Parathyroid adenoma (tissue), 2 donors: ENCODE data around the gene C20orf144.

ENCODE experiments used
- H2AFZ ChIP-seq: fragments of 300-600 bp; sonication (generic); one replicate; pipeline ENCODE4 v1.7.0; 2017; ENCODE audit warnings: antibody characterized with exemption, mild to moderate bottlenecking
- H3K27ac ChIP-seq: fragments of 300-600 bp; sonication (generic); one replicate; pipeline ENCODE4 v1.7.0; 2017
- H3K27me3 ChIP-seq: fragments of 300-600 bp; sonication (generic); one replicate; pipeline ENCODE4 v1.7.0; 2017; ENCODE audit warnings: low read length; ENCODE audit not compliant: control insufficient read depth, insufficient read depth
- H3K36me3 ChIP-seq: fragments of 300-600 bp; sonication (generic); one replicate; pipeline ENCODE4 v1.7.0; 2017; ENCODE audit warnings: low read length; ENCODE audit not compliant: control insufficient read depth, insufficient read depth
- H3K4me1 ChIP-seq: fragments of 300-600 bp; sonication (generic); one replicate; pipeline ENCODE4 v1.7.0; 2017; ENCODE audit warnings: control low read depth
- H3K4me2 ChIP-seq: fragments of 300-600 bp; sonication (generic); one replicate; pipeline ENCODE4 v1.7.0; 2017; ENCODE audit warnings: low read length
- H3K4me3 ChIP-seq: fragments of 300-600 bp; sonication (generic); one replicate; pipeline ENCODE4 v1.7.0; 2017; ENCODE audit warnings: low read depth, low read length
- H3K79me2 ChIP-seq: fragments of 300-600 bp; sonication (generic); one replicate; pipeline ENCODE4 v1.7.0; 2017; ENCODE audit warnings: control low read depth
- H3K9ac ChIP-seq: fragments of 300-600 bp; sonication (generic); one replicate; pipeline ENCODE4 v1.7.0; 2017; ENCODE audit warnings: mild to moderate bottlenecking
- H3K9me3 ChIP-seq: fragments of 300-600 bp; sonication (generic); one replicate; pipeline ENCODE4 v1.7.0; 2017; ENCODE audit warnings: low read length; ENCODE audit not compliant: control insufficient read depth
- CTCF ChIP-seq: fragments of 300-600 bp; sonication (generic); IDR thresholded peaks from one replicate; pipeline ENCODE4 v1.7.0; 2017; ENCODE audit warnings: antibody characterized with exemption, mild to moderate bottlenecking
- donor health status: primary hyperparathyroidism.

C20orf144 gene

DNA sequence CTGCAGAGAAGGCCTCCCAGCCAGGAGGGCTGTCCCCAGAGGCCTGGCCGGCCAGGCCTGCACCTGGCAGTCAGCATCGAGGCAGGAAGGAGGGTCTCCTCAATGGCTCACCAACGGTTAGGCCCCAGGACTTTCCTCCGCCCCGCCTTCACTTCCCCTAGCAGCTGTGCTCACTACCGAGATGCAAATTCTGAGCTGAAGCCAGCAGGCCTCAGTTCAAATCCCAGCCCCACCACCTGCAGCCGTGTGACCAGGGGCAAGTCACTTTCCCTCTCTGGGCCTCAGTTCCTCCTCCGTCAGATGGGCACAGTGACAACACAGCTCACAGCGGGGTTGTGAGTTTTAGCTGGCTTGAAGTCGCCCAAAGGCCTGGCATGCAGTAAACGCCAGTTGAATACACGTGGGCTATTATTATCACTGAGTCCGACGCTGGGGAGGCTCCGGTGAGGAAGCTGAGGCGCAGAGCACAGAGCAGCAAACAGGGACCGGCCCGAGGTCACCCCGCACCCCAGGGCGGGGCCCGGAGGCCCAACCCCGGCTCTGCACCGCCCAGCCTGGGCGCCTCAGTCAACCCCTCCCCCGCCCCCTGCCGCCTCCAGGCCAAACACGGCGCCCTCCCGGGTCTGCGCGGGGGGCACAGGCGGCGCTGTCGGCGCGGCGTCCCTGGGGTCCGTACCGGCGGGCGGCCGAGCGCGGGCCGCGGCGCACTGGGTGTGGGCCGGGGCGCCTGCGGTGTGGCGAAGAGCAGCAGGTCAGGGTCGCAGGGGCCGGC, 23.4 kb downstream of the C20orf144 start:
- H3K4me1 ChIP-seq: peaks cover 8% of the 10 kb centered on the region
- H3K27me3 ChIP-seq: no peaks in the 10 kb centered on the region
- no peak for TF ChIP-seq CTCF
- H2AFZ ChIP-seq: peak overlapping the region; percentile 53
- H3K9ac ChIP-seq: no peak overlapping the region
- no peaks in the 10 kb centered on the region for H3K9me3 ChIP-seq
- no peaks in the 10 kb centered on the region for H3K79me2 ChIP-seq
- peak overlapping the region; percentile 10 for H3K4me2 ChIP-seq
- H3K36me3 ChIP-seq: no peaks in the 10 kb centered on the region
- no peak overlapping the region for H3K4me3 ChIP-seq
- no peak overlapping the region for H3K27ac ChIP-seq

DNA sequence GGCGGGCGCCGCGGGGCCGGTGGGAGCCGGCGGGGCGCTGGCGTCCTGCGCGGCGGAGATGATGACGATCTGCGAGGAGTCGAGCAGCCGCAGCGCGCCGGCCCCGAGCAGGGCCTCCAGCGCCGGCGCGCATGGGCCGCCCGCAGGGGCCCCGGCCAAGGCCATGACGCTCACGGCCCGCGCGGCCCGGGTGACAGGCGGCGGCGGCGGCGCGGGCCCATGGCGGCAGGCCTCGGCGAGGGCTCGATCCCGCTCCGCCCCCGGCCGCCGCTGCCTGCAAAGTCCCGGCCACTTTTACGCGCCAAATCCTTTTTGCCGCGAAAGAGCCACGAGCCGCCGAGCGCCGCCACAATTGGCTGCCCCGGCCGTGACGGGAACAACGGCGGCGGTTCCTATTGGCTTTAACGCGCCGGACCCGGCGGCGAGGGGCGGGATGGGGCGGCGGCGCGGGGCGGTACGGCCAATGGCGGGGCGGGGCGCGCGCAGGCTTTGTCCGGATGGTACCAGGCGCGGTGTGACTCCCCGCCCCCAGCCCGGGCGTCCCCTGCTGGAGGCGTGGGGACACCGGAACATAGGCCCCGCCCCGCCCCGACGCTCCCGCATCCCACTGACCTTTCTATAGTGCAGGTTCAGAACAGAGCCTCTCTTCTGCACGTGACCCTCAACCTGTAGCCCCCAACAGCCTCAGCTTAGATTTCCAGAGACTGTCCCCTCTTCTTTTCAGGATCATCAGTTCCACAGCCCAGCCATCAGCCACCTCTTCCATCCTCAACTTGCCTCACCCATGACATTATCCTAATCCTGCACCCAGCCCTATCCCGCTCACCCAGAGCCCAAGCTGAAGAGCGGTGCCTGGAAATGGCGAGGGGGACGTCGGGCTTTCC, 24.2 kb downstream of the C20orf144 start, which contains the start of gene E2F1:
Gene E2F1 (minus strand): TSS at position 286 of the 884 bp plus-strand sequence. CDS start 121 bp downstream, at position 165.
- H3K4me3 ChIP-seq: peak within 1 kb of the TSS; percentile 29
- H3K36me3 ChIP-seq: no peaks in the 10 kb centered on the region
- H3K9ac ChIP-seq: no peak within 1 kb of the TSS
- peak within 1 kb of the TSS; percentile 77 for H3K4me2 ChIP-seq
- peaks cover 8% of the 10 kb centered on the region for H3K4me1 ChIP-seq
- H3K79me2 ChIP-seq: no peaks in the 10 kb centered on the region
- TF ChIP-seq CTCF: peak; percentile 53
- H3K27ac ChIP-seq: peak within 1 kb of the TSS; percentile 42
- H2AFZ ChIP-seq: peak within 1 kb of the TSS; percentile 96
- H3K9me3 ChIP-seq: no peaks in the 10 kb centered on the region
- no peaks in the 10 kb centered on the region for H3K27me3 ChIP-seq

GRCh38 chr20:33686984-33687366, 24.8 kb downstream of the C20orf144 start:
- H3K4me3 ChIP-seq: no peak overlapping the region
- H3K9ac ChIP-seq: no peak overlapping the region
- peak overlapping the region; percentile 96 for H2AFZ ChIP-seq
- peaks cover 8% of the 10 kb centered on the region for H3K4me1 ChIP-seq
- no peaks in the 10 kb centered on the region for H3K79me2 ChIP-seq
- no peaks in the 10 kb centered on the region for H3K9me3 ChIP-seq
- no peaks in the 10 kb centered on the region for H3K27me3 ChIP-seq
- peak overlapping the region; percentile 77 for H3K4me2 ChIP-seq
- peak overlapping the region; percentile 42 for H3K27ac ChIP-seq
- no peaks in the 10 kb centered on the region for H3K36me3 ChIP-seq
- no peak for TF ChIP-seq CTCF

GRCh38 chr20:33687370-33687915, 25.3 kb downstream of the C20orf144 start:
- Histone ChIP-seq H2AFZ (peak overlapping the region; percentile 96), H3K9ac (no peak overlapping the region), H3K9me3 (no peaks in the 10 kb centered on the region), H3K4me1 (peaks cover 8% of the 10 kb centered on the region), H3K27me3 (no peaks in the 10 kb centered on the region), H3K27ac (no peak overlapping the region), H3K4me2 (no peak overlapping the region), H3K4me3 (no peak overlapping the region), H3K36me3 (no peaks in the 10 kb centered on the region), H3K79me2 (no peaks in the 10 kb centered on the region)
- TF ChIP-seq CTCF: no peak
